GM12878 (cell line): ENCODE data around the gene IFT88. TPM values are rescaled to one million over a fixed set of nuclear protein-coding genes. Genes with fewer than 3 reads are reported as not detected.

Source experiments
- DPF2 ChIP-seq: fragments of 450-650 bp; IDR thresholded peaks from 2 replicates; pipeline ENCODE4 v1.6.1; 2017; ENCODE audit warnings: mild to moderate bottlenecking
- E2F4 ChIP-seq: IDR thresholded peaks from 2 replicates; pipeline ENCODE4 v1.6.1; 2012; ENCODE audit warnings: low read depth, low read length, improper control_type of control experiment
- ETV6 ChIP-seq, 2 experiments: fragments of 450-650 bp in 1 of 2; IDR thresholded peaks in 1 of 2; conservative IDR thresholded peaks in 1 of 2; 2 replicates each; pipeline ENCODE4 v1.6.1; 2014; ENCODE audit warnings: antibody characterized with exemption in 1 of 2, borderline replicate concordance in 1 of 2, low read depth in 1 of 2, mild to moderate bottlenecking in 1 of 2, moderate library complexity in 1 of 2
- GATAD2B ChIP-seq: fragments of 450-650 bp; conservative IDR thresholded peaks from 2 replicates; pipeline ENCODE4 v1.6.1; 2017; ENCODE audit warnings: low read depth, mild to moderate bottlenecking, moderate library complexity
- IRF5 ChIP-seq: fragments of 450-650 bp; IDR thresholded peaks from 2 replicates; pipeline ENCODE4 v1.6.1; 2017; ENCODE audit warnings: borderline replicate concordance
- KLF5 ChIP-seq: fragments of 450-650 bp; IDR thresholded peaks from 2 replicates; pipeline ENCODE4 v1.6.1; 2014; ENCODE audit warnings: mild to moderate bottlenecking; ENCODE audit not compliant: partially characterized antibody
- NFYB ChIP-seq: IDR thresholded peaks from 2 replicates; pipeline ENCODE4 v1.6.1; 2011; ENCODE audit warnings: low read depth, mild to moderate bottlenecking, low read length, improper control_type of control experiment, moderate library complexity; ENCODE audit not compliant: insufficient read depth
- PAX8 ChIP-seq: fragments of 450-650 bp; IDR thresholded peaks from 2 replicates; pipeline ENCODE4 v1.6.1; 2017; ENCODE audit warnings: mild to moderate bottlenecking, moderate library complexity
- POLR2AphosphoS2 ChIP-seq: IDR thresholded peaks from 2 replicates; pipeline ENCODE4 v1.6.1; 2011; ENCODE audit warnings: low read depth, mild to moderate bottlenecking, low read length, improper control_type of control experiment, moderate library complexity
- POLR2AphosphoS5 ChIP-seq: IDR thresholded peaks from 2 replicates; pipeline ENCODE4 v1.6.1; 2011; ENCODE audit warnings: mild to moderate bottlenecking, low read length, inconsistent platforms
- POU2F2 ChIP-seq: IDR thresholded peaks from 3 replicates; pipeline ENCODE4 v1.6.1; 2011; ENCODE audit warnings: low read depth, mild to moderate bottlenecking, low read length, borderline replicate concordance
- RB1 ChIP-seq: fragments of 450-650 bp; formaldehyde crosslinking; IDR thresholded peaks from 2 replicates; pipeline ENCODE4 v1.6.1; 2017; ENCODE audit warnings: mild to moderate bottlenecking, borderline replicate concordance
- SP1 ChIP-seq: IDR thresholded peaks from one replicate; pipeline ENCODE4 v1.6.1; 2011; ENCODE audit warnings: low read depth, low read length
- SPI1 ChIP-seq: IDR thresholded peaks from 2 replicates; pipeline ENCODE4 v1.6.1; 2011; ENCODE audit warnings: low read depth, mild to moderate bottlenecking, low read length, moderate library complexity, borderline replicate concordance; ENCODE audit not compliant: insufficient read depth
- TBL1XR1 ChIP-seq: IDR thresholded peaks from 2 replicates; pipeline ENCODE4 v1.6.1; 2012; ENCODE audit warnings: low read depth, low read length, improper control_type of control experiment
- YY1 ChIP-seq: IDR thresholded peaks from 2 replicates; pipeline ENCODE4 v1.6.1; 2011; ENCODE audit warnings: low read depth, mild to moderate bottlenecking, low read length
- ZNF207 ChIP-seq: fragments of 450-650 bp; IDR thresholded peaks from 2 replicates; pipeline ENCODE4 v1.6.1; 2014; ENCODE audit warnings: antibody characterized with exemption, mild to moderate bottlenecking, borderline replicate concordance
- ZNF217 ChIP-seq: fragments of 450-650 bp; IDR thresholded peaks from 2 replicates; pipeline ENCODE4 v1.6.1; 2017; ENCODE audit warnings: antibody characterized with exemption, mild to moderate bottlenecking
- ZNF622 ChIP-seq: fragments of 450-650 bp; IDR thresholded peaks from 2 replicates; pipeline ENCODE4 v1.6.1; 2017; ENCODE audit warnings: mild to moderate bottlenecking, inconsistent platforms
- polyA plus RNA-seq, 11 experiments: library from polyadenylated mRNA; depleted of rRNA in 4 of 11; unstranded in 6 of 11; stranded (reverse) in 5 of 11; fragments of >200 nt; fragmentation: Nextera tagmentation in 4 of 11; fragmentation: Illumina TruSeq in 1 of 11; extraction: Ambion mirVana in 4 of 11; extraction: Trizol in 1 of 11; gene quantifications; 1 replicate in 1 of 11; 2 replicates in 10 of 11; pipeline versions ENCODE4 v1.2.1 to v1.2.3, GENCODE V29; 2011 to 2016; ENCODE audit warnings: inconsistent platforms in 2 of 11, missing spikeins in 2 of 11, low read depth in 1 of 11
- total RNA-seq, 4 experiments: library from RNA; depleted of rRNA in 3 of 4; stranded (reverse); fragments of >200 nt in 3 of 4; fragmentation: Illumina TruSeq in 1 of 4; extraction: Trizol in 1 of 4; gene quantifications; 2 replicates each; pipeline versions ENCODE4 v1.2.1 to v1.2.3, GENCODE V29; 2013 to 2021
- TF ChIP-seq, protein P1 (sequence below): fragments of 450-650 bp; IDR thresholded peaks from 2 replicates; pipeline ENCODE4 v1.6.1; 2014; ENCODE audit warnings: mild to moderate bottlenecking
- TF ChIP-seq, protein P2 (sequence below): IDR thresholded peaks from 2 replicates; pipeline ENCODE4 v1.6.1; 2011; ENCODE audit warnings: borderline replicate concordance, low read depth, mild to moderate bottlenecking, moderate library complexity, low read length; ENCODE audit not compliant: insufficient read depth, poor library complexity, severe bottlenecking

IFT88 gene
- total and polyA plus RNA-seq, 10 of the 15 experiments (the other 5 are each of a cell fraction or from before 2014, with no cell fraction given) = 2.9 to 5.6 (median 4.1) TPM

DNA sequence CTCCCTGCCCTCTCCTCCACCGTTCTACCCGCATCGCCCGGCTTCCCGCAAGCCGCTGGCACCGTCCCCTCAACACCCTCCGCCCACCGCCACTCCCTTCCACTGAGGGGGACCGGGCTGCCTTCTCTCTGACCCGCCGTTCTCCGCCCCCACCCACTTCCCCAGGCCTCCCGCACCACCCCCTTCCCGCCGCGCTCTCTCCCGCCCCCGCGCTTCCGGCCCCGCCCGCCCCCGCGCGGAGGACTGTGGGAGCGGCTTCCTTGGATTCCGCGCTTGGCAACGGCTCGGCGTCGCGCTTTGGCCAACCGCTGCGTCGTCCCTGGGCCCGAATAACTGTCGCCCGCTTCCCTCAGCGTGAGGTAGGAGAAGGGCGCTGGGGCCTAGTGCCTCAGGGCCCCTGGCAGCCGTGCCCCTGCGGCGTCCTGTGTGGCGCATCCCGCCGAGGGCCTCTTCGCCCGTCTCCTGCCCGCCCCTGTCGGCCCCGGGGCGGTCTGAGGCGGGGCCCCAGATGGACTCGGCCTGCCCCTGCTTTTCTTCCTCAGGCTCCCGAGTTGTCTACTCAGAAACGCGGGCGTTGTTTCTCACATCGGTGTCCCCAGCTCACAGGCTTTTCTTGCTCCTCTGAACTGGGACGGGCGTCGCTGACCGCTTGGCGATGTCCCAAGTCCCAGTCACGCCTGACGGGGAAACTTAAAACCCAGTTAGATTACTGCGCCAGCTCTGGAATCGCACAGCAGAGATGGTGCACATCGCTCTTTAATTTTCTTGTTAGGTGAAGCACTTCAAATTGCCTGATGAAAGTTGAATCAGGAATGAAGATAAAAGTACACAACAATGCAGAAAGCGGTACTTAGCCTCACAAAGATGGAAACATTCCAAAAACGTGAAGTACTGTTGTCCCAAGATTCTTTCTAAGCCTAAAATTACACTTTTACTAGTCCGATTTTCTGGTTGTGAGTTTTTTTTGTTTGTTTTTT, at the start of gene IFT88 (continued):
- no peak for TF ChIP-seq IRF5
- TF ChIP-seq ZNF207 = no peak
- TF ChIP-seq KLF5 = no peak
- TF ChIP-seq NFYB = no peak
- no peak for TF ChIP-seq E2F4
- TF ChIP-seq POLR2AphosphoS2 = no peak
- TF ChIP-seq, protein P1, sequence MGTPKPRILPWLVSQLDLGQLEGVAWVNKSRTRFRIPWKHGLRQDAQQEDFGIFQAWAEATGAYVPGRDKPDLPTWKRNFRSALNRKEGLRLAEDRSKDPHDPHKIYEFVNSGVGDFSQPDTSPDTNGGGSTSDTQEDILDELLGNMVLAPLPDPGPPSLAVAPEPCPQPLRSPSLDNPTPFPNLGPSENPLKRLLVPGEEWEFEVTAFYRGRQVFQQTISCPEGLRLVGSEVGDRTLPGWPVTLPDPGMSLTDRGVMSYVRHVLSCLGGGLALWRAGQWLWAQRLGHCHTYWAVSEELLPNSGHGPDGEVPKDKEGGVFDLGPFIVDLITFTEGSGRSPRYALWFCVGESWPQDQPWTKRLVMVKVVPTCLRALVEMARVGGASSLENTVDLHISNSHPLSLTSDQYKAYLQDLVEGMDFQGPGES = no peak
- 0 out of 2 replicates have a peak, but pooled peaks have one; percentile 13 for TF ChIP-seq DPF2
- TF ChIP-seq ZNF217 = no peak
- no peak for TF ChIP-seq ZNF622
- TF ChIP-seq SPI1 = no peak
- no peak for TF ChIP-seq TBL1XR1
- TF ChIP-seq, protein P2, sequence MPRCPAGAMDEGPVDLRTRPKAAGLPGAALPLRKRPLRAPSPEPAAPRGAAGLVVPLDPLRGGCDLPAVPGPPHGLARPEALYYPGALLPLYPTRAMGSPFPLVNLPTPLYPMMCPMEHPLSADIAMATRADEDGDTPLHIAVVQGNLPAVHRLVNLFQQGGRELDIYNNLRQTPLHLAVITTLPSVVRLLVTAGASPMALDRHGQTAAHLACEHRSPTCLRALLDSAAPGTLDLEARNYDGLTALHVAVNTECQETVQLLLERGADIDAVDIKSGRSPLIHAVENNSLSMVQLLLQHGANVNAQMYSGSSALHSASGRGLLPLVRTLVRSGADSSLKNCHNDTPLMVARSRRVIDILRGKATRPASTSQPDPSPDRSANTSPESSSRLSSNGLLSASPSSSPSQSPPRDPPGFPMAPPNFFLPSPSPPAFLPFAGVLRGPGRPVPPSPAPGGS = no peak
- TF ChIP-seq POLR2AphosphoS5 = peak; percentile 66
- peak; percentile 61 for TF ChIP-seq GATAD2B
- no peak for TF ChIP-seq RB1
- no peak for TF ChIP-seq SP1
- no peak for TF ChIP-seq YY1
- no peak for TF ChIP-seq ETV6 (conservative IDR thresholded peaks at IDR 0.05 in 1 of 2, IDR thresholded peaks at IDR 0.05 in 1 of 2; ENCODE audit: borderline replicate concordance in 1 of 2, low read depth in 1 of 2)
- TF ChIP-seq POU2F2 = no peak
- TF ChIP-seq PAX8 = no peak
